CD4-positive, alpha-beta T cell treated with Interleukin-21 for 1 hour (primary cell): Measurements from ENCODE around the gene DMBT1.
"Not testable (repeated sequence)": the region's sequence is repeated elsewhere in the genome, so short reads cannot be mapped to it uniquely, and the experiment has no call there.

Experiments used
- DNase-seq: peaks from one replicate; pipeline ENCODE4 v3.0.0-alpha.2; 2020

The DMBT1 gene

GRCh38 chr10:122588381-122588780 lies 27.8 kb downstream of the DMBT1 start:
- no peak for DNase-seq

GRCh38 chr10:122590153-122590552 lies 29.6 kb downstream of the DMBT1 start:
- DNase-seq: no peak

DNA sequence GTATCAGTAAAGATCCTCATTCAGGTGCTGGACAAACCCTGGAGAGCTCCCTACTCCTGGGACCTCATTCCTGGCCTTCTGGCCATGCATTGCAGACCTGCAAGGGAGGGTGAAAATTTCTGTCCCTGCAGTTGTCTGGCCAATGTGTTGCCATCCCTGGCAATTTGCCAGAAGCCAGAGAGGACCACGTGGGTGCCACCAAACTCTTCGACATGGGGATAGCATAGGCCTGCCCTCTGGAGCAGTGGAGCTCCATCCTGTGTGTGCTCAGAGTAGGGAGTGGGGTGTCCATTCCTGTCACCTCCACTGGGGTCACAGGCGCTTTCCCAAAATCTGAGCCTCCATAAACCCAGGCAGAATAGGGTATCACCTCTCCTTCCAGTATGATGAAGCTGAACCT lies 31.2 kb downstream of the DMBT1 start:
- DNase-seq: no peak

DNA sequence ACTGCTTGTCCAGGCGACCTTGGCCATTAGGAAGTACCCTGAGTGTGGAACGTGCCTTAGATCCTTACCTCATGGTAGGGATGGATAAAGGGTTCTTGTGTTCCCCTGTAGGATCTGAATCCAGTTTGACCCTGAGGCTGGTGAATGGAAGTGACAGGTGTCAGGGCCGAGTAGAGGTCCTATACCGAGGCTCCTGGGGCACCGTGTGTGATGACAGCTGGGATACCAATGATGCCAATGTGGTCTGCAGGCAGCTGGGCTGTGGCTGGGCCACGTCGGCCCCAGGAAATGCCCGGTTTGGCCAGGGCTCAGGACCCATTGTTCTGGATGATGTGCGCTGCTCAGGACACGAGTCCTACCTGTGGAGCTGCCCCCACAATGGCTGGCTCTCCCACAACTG lies 31.6 kb downstream of the DMBT1 start:
- no peak for DNase-seq

DNA sequence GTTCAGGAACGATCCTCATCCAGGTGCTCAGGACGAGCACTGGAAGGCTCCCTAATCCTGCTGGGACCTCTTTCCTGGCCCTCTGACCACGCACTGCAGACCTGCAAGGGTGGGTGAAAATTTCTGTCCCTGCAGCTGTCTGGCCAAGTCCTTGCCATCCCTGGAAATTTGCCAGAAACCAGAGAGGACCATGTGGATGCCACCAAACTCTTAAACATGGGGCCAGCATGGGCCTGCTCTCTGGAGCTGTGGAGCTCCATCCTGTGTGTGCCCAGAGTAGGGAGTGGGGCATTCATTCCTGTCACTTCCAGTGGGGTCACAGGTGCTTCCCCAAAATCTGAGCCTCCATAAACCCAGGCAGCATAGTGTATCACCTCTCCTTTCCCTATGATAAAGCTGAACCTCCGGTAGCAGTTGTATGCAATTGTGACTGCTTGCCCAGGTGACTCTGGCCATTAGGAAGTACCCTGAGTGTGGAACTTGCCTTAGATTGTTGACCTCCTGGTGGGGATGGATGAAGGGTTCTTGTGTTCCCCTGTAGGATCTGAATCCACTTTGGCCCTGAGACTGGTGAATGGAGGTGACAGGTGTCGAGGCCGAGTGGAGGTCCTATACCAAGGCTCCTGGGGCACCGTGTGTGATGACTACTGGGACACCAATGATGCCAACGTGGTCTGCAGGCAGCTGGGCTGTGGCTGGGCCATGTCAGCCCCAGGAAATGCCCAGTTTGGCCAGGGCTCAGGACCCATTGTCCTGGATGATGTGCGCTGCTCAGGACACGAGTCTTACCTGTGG lies 57.1 kb downstream of the DMBT1 start:
- DNase-seq: no peak

GRCh38 chr10:122618461-122619165 lies 58.1 kb downstream of the DMBT1 start:
- no peak for DNase-seq

DNA sequence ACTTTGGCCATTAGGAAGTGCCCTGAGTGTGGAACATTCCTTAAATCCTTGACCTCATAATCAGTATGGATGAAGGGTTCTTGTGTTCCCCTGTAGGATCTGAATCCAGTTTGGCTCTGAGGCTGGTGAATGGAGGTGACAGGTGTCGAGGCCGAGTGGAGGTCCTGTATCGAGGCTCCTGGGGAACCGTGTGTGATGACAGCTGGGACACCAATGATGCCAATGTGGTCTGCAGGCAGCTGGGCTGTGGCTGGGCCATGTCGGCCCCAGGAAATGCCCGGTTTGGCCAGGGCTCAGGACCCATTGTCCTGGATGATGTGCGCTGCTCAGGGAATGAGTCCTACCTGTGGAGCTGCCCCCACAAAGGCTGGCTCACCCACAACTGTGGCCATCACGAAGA lies 60.4 kb downstream of the DMBT1 start:
- DNase-seq: not testable (repeated sequence)

DNA sequence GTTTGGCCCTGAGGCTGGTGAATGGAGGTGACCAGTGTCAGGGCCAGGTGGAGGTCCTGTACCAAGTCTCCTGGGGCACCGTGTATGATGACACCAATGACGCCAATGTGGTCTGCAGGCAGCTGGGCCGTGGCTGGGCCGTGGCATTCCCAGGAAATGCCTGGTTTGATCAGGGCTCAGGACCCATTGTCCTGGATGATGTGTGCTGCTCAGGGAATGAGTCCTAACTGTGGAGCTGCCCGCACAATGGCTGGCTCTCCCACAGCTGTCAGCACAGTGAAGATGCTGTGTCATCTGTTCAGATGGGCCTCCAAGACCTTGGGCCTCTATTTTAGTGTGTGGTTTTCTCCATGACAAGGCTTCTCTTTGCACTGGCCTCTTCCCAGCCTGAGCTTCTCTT lies 64.0 kb downstream of the DMBT1 start:
- no peak for DNase-seq

DNA sequence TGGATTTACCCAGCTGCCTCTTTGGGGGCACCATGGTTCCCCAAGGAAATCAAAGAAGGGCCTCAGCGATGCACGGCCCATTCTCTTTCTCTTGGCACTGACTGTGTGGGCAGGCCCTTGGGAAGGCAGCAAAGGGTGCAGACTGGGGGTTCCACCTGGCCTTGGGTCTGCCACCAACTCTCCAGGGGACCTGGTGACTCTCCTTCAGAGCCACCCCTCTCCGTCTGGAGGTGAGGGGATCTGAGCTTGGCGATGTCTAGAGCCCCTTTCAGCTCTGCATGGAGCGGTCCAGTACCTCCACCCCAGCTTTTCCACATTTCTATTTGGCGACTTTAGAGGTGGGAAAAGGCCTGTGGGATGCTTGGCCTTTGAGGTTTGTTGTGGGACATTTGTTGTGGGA lies 70.0 kb downstream of the DMBT1 start:
- no peak for DNase-seq

DNA sequence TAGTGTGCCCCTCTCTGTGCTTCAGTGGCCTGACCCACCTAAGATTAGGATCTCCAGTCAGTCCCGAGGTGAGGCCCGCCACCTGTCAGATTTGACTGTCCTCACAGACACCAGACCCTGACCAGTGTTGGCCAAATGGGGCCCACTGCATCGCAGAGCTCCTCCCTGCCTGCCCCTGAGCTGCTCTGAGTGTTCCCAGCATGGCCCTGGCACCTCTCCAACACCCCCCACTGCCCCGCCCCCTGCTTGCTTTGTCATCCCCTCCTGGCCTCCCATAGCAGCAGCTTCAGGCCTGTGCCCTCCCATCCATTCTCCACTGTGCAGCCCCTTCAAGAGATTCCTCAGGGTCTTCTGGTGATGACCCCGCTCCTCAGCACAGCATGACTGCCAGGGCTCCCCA lies 71.5 kb downstream of the DMBT1 start:
- no peak for DNase-seq

DNA sequence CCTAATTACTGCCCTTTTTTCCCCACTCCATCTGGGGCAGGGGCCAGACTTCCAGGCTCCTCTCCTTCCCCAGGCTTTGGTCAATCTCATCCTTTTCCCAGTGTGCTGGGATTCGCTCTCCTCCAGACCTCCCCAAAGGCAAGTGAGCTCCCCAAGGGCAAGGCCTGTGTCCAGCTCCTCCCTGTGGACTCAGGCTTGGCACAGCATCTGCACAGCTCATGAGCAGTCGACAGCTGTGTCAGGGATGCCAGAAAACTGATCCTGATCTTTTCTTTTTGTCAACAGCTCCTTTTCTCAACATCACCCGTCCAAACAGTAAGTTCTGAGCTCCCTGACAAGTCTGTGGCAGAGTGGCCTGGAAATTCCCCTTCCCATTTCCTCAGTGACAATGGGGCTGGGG lies 72.0 kb downstream of the DMBT1 start:
- DNase-seq: no peak

- no peak for DNase-seq
Measured at GRCh38 chr10:122636953-122637352, 76.4 kb downstream of the DMBT1 start.

GRCh38 chr10:122637376-122637775 lies 76.8 kb downstream of the DMBT1 start:
- no peak for DNase-seq

DNA sequence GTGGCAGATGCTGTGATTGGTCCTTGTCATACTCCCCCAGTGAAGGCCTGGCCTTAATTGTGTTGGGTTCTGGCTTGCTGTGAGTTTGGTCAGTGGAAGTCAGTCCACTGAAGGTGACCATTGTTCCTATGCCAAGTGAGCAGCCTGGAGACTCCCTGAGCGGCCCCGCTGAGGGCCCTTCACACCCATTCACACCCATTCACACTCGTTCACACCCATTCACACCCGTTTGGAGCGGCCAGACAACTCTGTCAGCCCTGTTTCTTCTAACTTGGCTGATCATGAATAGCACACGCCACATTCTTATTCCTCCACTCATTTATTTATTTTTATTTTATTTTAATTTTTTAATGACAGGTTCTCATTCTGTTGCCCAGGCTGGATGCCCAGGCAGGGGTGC lies 77.6 kb downstream of the DMBT1 start:
- DNase-seq: no peak

DNA sequence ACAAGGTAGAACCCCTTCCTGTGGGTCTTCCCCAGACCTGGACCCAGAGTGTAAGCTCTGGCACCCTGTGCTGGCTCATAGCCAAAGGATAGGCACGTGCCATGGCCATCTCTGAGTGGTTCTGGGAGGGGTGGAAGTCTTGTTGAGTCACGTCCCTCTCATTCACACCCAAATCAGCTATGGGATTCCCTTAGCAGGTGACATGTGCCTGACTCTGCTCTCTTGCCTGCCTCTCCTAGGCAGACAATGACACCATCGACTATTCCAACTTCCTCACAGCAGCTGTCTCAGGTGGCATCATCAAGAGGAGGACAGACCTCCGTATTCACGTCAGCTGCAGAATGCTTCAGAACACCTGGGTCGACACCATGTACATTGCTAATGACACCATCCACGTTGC lies 79.2 kb downstream of the DMBT1 start:
- no peak for DNase-seq

DNA sequence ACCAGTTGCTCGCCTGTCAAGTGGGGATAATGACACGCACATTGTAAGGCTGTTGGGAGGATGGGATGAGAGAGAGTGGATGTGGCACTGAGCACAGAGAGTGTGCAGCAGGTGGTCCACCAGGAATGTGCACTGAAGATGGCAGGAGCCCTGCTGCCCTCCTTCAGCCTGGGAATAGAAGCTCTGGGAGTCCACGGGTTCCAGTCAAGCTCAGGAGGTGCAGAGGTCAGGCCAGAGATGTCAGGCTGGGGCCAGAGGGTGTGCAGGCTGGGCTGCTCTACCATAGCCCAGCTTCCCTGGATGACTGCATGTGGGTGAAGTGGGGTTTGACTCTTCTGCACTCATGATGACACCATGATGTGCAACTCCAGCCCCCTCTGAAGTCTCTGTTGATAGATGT lies 80.4 kb downstream of the DMBT1 start:
- no peak for DNase-seq

DNA sequence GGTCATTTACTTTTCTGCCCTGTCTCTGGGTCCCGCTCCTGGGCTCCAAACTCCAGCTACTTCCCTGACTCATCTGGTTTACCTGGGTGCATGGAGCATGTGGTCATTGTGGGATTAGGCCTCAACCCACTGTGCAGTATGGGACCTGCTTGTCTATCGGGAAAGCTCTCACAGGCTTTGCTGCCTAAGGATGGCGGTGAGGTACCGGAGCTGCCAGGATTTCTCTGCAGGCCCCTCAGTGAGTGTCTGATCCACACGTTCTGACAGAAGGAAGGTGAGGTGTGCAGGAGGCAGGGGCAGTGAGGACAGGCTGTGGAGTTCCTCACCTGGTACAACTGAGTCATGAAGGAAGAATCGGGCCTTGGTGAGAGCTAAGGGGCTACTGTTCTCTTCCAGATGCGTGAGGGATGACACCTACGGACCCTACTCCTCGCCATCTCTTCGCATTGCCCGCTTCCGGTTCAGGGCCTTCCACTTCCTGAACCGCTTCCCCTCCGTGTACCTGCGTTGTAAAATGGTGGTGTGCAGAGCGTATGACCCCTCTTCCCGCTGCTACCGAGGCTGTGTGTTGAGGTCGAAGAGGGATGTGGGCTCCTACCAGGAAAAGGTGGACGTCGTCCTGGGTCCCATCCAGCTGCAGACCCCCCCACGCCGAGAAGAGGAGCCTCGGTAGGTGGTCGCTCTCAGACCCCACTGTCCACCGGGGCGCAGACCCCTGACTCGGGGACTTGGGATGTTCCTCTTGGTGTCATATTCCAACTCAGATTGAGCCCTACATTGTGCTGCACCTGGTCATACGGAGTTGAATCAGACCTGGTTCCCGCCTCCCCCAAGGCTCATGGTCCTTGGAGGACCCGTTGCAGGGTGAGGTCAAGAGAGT lies 82.4 kb downstream of the DMBT1 start:
- no peak for DNase-seq

DNA sequence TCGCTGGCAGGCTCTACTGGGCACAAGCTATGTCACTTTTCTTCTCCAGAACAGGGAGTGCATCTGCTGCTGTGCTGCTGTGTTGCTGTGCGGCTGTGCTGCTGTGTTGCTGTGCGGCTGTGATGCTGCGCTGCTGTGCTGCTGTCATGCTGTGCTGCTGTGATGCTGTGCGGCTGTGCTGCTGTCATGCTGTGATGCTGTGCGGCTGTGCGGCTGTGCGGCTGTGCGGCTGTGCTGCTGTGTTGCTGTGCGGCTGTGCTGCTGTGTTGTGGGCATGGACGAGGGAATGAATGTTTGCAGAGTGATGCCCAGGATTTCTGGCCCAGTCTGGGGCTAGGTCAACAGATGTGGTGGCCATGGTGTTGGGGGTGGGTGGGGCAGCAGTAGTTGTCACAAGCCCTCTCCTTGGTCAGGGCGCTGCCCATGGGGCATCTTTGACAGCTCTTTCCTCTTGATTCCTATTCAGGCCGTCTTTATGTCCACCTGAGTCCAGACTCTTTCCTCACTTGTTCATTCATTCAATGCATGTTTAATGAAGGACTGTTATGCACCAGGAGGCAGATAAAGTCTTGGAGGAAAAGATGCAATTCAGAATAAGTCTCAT lies 83.5 kb downstream of the DMBT1 start:
- no peak for DNase-seq

DNA sequence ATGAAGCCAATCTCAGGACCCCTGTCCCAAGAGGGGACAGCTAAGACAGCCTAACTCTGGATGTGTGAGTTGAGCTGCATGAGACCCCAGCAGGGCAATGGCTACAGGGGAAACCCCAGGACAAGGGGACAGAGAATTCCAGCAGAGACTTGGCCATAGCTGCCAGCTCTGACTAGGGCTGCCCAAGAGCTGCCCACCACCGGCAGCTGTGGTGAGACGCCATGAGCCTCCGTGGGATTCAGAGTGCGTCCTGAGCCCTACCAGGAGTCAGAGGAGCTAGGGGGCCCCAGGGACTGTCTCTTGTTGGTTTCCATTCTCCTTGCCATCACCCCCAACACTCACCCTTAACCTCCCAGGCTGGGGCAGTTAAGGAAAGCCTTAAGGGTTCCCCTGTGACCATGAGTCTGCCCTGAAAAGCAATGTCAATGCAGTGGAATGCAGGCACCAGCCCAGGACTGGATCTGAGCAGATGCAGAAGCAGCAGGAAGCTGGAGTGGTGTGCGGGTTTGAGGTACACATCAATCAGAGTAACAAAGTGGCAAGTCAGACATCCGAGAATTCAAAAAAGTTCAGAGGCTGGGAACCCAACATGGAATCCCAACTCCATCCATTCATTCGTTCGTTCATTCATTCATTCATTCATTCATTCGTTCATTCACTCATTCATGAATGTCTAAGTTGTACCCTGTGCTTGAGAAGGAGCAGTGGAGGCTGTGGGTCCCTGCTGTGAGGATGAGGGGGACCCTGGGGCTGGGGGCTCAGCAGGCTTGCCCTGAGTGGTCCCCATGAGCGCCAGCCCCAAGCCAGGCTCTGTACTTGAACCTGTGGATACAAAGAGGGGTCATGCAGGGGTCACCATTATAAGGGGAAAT lies 86.2 kb downstream of the DMBT1 start:
- DNase-seq: no peak

DNA sequence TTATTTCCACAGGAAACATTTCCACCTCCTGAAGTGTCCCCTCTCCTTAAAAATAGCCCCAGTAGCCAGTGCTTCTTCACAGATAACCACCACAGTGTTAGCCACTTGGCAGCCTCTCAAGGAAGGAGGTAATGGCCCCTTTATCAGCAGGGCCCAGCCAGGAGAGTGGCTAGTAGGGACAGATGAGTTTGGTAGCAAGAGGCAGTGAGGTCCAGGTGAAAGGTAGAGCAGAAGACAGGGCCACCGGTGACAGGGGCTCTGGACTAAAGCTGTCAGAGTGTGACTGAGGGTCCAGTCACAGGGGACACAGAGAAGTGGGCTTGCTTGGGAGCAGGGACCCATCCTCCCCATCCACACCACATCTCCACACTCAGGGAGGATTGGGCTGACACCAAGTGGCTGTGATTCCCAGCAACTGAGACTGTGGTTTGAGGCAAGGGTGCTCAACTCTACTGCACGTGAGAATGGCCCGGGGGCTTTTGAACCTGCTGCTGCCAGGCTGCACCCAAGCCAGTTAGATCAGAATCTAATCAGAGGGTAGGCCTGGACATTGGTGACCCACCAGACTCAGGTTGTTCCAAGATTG lies 86.9 kb downstream of the DMBT1 start:
- DNase-seq: no peak

DNA sequence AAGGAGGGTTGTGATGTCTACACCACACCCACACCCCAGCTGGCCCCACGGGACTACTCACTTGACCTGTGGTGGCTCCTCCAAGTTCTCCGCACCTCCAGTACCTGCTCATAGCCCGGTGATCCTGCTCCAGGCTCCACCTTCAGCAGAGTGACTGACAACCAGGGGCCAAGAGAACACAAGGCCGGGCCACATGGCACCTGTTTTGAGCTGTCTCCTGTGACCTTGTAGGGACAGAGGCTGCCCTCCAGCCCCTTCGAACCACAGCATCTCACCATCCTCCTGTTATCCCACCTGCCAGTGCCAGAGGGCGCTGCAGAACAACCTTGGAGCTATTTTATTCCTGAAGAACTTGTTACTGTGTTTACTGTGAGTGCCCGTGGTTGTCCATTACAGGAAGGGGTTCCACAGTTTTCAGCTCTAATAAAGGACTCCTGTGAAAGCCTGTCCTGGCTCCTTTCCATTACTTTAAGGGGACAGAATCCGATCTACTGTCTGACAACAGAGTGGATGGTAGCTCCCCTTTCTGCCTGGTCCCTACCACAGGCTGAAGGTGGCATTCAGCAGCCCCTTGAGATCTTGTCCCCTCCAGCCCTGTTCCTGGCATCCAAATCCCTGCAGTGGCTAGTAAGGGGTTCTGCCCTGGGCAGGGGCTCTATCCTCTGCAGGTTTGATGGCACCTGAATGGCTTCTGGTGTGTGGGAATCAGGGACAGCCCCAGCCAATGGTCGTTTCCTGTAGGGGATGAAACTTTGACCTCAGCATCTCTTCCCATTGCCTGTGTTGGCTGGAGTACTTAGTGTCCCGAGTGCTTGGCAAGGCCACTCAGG lies 88.3 kb downstream of the DMBT1 start:
- peak; percentile 8 for DNase-seq
